KMS-11 (cell line): ENCODE measurements around the gene NR3C1.

Experiments used
- H2AFZ ChIP-seq: fragments of 200-600 bp; sonication (generic); 2 replicates; pipeline ENCODE4 v1.6.1; 2016; ENCODE audit warnings: antibody characterized with exemption, mixed run types, low read depth
- H3K27ac ChIP-seq: fragments of 200-600 bp; sonication (generic); 2 replicates; pipeline ENCODE4 v1.6.1; 2016; ENCODE audit warnings: mild to moderate bottlenecking, mixed run types
- H3K27me3 ChIP-seq: fragments of 200-600 bp; sonication (generic); 2 replicates; pipeline ENCODE4 v1.6.1; 2017; ENCODE audit warnings: mild to moderate bottlenecking, low read depth, mixed run types, moderate library complexity; ENCODE audit not compliant: insufficient read depth
- H3K36me3 ChIP-seq: fragments of 200-600 bp; sonication (generic); 2 replicates; pipeline ENCODE4 v1.6.1; 2017; ENCODE audit warnings: mild to moderate bottlenecking, mixed run types; ENCODE audit not compliant: insufficient read depth
- H3K4me1 ChIP-seq: fragments of 200-600 bp; sonication (generic); 2 replicates; pipeline ENCODE4 v1.6.1; 2016; ENCODE audit warnings: mild to moderate bottlenecking, low read depth, mixed run types; ENCODE audit not compliant: poor library complexity, severe bottlenecking
- H3K4me2 ChIP-seq: fragments of 200-600 bp; sonication (generic); 2 replicates; pipeline ENCODE4 v1.7.0; 2016; ENCODE audit warnings: mild to moderate bottlenecking, mixed run types
- H3K4me3 ChIP-seq: fragments of 200-600 bp; sonication (generic); IDR thresholded peaks from 2 replicates; pipeline ENCODE4 v1.6.1; 2017; ENCODE audit warnings: low read depth, low read length, mixed read lengths; ENCODE audit not compliant: insufficient read depth
- H3K79me2 ChIP-seq: fragments of 200-600 bp; sonication (generic); 2 replicates; pipeline ENCODE4 v1.6.1; 2016; ENCODE audit warnings: low read depth, mixed run types; ENCODE audit not compliant: insufficient read depth
- H3K9ac ChIP-seq: fragments of 200-600 bp; sonication (generic); 2 replicates; pipeline ENCODE4 v1.6.1; 2016; ENCODE audit warnings: mild to moderate bottlenecking, mixed run types
- H4K20me1 ChIP-seq: fragments of 200-600 bp; sonication (generic); 2 replicates; pipeline ENCODE4 v1.6.1; 2016; ENCODE audit warnings: mild to moderate bottlenecking, mixed run types; ENCODE audit not compliant: insufficient read depth
- TF ChIP-seq, protein P1 (sequence below): fragments of 200-600 bp; sonication (generic); conservative IDR thresholded peaks from 2 replicates; pipeline ENCODE4 v1.6.1; 2017; ENCODE audit warnings: low read depth, mild to moderate bottlenecking, antibody characterized with exemption, low read length, moderate library complexity, mixed read lengths

NR3C1 gene

DNA sequence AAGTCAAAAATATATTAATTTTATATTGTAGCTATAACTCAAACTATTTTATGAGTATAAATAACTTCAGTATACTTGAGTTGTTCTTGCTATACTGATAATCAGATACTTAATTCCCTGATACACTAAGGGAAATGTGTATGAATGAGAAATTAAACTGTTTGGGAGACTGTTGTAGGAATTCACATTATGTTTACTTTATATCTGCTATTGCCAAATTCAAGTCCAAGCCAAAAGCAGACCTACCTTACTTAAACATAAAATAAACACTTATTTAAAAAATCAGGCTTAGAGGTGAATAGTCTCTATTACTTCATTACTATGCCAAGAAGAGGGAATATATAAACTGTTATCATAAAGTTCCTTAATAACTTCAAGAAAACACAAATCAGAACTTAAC is 13.2 kb downstream of the NR3C1 start:
- peaks cover 100% of the 10 kb centered on the region for H3K79me2 ChIP-seq

DNA sequence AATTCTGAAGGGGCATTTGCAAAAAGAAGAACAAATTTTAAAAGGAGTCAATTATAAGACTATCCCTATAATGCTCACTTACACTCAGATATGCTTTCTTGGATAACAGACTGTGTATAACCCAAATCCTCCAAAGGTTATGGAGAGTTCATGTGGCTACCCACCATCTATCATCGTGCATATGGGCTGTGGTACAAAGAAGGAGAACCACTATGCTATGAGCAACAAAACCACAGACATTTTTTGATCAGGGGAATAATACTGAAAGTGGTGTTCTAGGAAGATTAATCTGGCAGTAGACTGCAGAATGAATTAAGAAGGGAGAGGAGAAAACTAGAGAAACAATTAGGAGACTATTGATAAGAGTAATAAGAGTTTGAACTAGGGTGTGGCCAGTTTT is 16.8 kb downstream of the NR3C1 start:
- peak overlapping the region; percentile 29 for H3K4me2 ChIP-seq
- H3K4me1 ChIP-seq, result peaks cover 87% of the 10 kb centered on the region
- no peak overlapping the region for H3K27ac ChIP-seq
- H3K27me3 ChIP-seq, result no peaks in the 10 kb centered on the region
- H3K4me3 ChIP-seq, result no peak overlapping the region
- H2AFZ ChIP-seq, result no peak overlapping the region
- H3K79me2 ChIP-seq, result peaks cover 100% of the 10 kb centered on the region
- TF ChIP-seq, protein P1, sequence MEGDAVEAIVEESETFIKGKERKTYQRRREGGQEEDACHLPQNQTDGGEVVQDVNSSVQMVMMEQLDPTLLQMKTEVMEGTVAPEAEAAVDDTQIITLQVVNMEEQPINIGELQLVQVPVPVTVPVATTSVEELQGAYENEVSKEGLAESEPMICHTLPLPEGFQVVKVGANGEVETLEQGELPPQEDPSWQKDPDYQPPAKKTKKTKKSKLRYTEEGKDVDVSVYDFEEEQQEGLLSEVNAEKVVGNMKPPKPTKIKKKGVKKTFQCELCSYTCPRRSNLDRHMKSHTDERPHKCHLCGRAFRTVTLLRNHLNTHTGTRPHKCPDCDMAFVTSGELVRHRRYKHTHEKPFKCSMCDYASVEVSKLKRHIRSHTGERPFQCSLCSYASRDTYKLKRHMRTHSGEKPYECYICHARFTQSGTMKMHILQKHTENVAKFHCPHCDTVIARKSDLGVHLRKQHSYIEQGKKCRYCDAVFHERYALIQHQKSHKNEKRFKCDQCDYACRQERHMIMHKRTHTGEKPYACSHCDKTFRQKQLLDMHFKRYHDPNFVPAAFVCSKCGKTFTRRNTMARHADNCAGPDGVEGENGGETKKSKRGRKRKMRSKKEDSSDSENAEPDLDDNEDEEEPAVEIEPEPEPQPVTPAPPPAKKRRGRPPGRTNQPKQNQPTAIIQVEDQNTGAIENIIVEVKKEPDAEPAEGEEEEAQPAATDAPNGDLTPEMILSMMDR, result no peak
- peaks cover 80% of the 10 kb centered on the region for H4K20me1 ChIP-seq
- no peak overlapping the region for H3K9ac ChIP-seq
- no peaks in the 10 kb centered on the region; the same call in 1 of the 2 replicates for H3K36me3 ChIP-seq

More for the DNA sequence above, 13.2 kb downstream of the NR3C1 start:
- Histone ChIP-seq H2AFZ (no peak overlapping the region), H3K27me3 (no peaks in the 10 kb centered on the region), H3K36me3 (no peaks in the 10 kb centered on the region; the same call in 1 of the 2 replicates), H3K4me2 (peak overlapping the region; percentile 77), H3K9ac (no peak overlapping the region; the same call in 1 of the 2 replicates), H3K4me1 (peaks cover 81% of the 10 kb centered on the region), H4K20me1 (peaks cover 70% of the 10 kb centered on the region), H3K4me3 (no peak overlapping the region), H3K27ac (no peak overlapping the region; the same call in 1 of the 2 replicates)
- TF ChIP-seq, protein P1, result no peak

DNA sequence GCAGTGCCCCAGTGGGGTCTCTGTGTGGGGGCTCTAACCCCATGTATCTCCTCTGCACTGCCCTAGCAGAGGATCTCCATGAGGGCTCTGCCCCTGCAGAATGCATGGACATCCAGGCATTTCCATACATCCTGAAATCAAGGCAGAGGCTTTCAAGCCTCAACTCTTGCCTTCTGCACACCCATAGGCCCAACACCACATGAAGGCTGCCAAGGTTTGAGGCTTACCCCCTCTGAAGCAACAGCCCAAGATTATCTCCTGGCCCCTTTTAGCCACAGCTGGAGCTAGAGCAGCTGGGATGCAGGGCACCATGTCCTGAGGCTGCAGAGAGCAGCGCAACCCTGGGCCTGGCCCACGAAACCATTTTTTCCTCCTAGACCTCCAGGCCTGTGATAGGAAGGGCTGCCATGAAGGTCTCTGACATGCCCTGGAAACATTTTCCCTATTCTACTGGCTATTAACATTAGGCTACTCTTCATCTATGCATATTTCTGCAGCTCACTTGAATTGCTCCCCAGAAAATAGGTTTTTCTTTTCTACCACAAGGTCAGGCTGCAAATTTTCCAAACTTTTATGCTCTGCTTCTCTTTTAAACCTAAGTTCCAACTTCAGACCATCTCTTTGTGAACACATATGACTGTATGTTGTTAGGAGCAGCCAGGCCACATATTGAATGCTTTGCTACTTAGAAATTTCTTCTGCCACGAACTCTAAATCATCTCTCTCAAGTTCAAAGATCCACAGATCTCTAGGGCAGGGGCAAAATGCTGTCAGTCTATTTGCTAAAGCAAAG is 18.4 kb downstream of the NR3C1 start:
- no peaks in the 10 kb centered on the region for H3K36me3 ChIP-seq
- H3K4me1 ChIP-seq, result peaks cover 87% of the 10 kb centered on the region
- peaks cover 100% of the 10 kb centered on the region for H3K79me2 ChIP-seq
- no peaks in the 10 kb centered on the region for H3K27me3 ChIP-seq
- H4K20me1 ChIP-seq, result peaks cover 80% of the 10 kb centered on the region
- H3K4me3 ChIP-seq, result no peak overlapping the region
- no peak overlapping the region for H3K4me2 ChIP-seq
- H3K27ac ChIP-seq, result no peak overlapping the region
- no peak overlapping the region for H3K9ac ChIP-seq
- H2AFZ ChIP-seq, result no peak overlapping the region
- TF ChIP-seq, protein P1, result no peak

DNA sequence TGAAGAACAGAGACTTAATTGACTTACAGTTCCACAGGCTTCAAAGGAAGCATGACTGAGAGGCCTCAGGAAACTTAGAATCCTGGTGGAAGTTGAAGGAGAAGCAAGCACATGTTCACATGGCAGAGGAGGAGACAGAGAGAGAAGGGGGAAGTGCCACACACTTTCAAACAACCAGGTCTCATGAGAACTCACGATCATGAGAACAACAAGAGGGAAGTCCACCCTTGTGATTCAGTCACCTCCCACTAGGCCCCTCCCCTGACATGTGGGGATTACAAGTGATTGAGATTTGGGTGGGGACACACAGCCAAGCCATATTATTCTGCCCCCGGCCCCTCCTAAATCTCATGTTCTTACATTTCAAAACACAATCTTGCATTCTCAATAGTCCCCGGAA is 19.5 kb downstream of the NR3C1 start:
- H3K36me3 ChIP-seq, result no peaks in the 10 kb centered on the region
- H3K4me1 ChIP-seq, result peaks cover 84% of the 10 kb centered on the region
- H3K4me3 ChIP-seq, result no peak overlapping the region
- H3K27me3 ChIP-seq, result no peaks in the 10 kb centered on the region
- H3K27ac ChIP-seq, result no peak overlapping the region
- H3K4me2 ChIP-seq, result no peak overlapping the region
- TF ChIP-seq, protein P1, result no peak
- no peak overlapping the region for H3K9ac ChIP-seq
- H4K20me1 ChIP-seq, result peaks cover 80% of the 10 kb centered on the region
- H3K79me2 ChIP-seq, result peaks cover 100% of the 10 kb centered on the region
- no peak overlapping the region for H2AFZ ChIP-seq
